Caco-2 (cell line): Measurements from ENCODE around the gene RASL11B. TPM values are rescaled to one million over a fixed set of nuclear protein-coding genes. Genes with fewer than 3 reads are reported as not detected.

Source experiments
- BruUV-seq: library from RNA; stranded (reverse); fragments of 400-500 nt; replicated peaks from 2 replicates; lab custom pipeline; 2021; lab: Mats Ljungman, UMichigan
- CTCF ChIA-PET: fragments of 300-600 bp; sonication (Branson Sonifier 250); formaldehyde crosslinking; loops from one replicate; lab custom pipeline; 2022; ENCODE audit warnings: antibody characterized with exemption; lab: Charles Lee
- POLR2A ChIA-PET: fragments of 300-600 bp; sonication (Branson Sonifier 250); formaldehyde crosslinking; loops from one replicate; lab custom pipeline; 2022; ENCODE audit warnings: antibody characterized with exemption; lab: Charles Lee
- DNase-seq, 2 experiments: peaks; one replicate each; pipeline versions ENCODE4 v3.0.0 to v3.0.0-alpha.2; 2020 to 2022
- H3K27me3 ChIP-seq: replicated peaks from 2 replicates; pipeline ENCODE4 v1.6.0; 2011; ENCODE audit warnings: low read length; ENCODE audit not compliant: control insufficient read depth, insufficient read depth
- H3K36me3 ChIP-seq: 2 replicates; pipeline ENCODE4 v1.5.1; 2011; ENCODE audit warnings: low read length; ENCODE audit not compliant: control insufficient read depth, insufficient read depth
- H3K4me1 ChIP-seq: fragments of 250-450 bp; sonication (Bioruptor Pico); 2 replicates; pipeline ENCODE4 v1.5.1; 2020; ENCODE audit warnings: mild to moderate bottlenecking
- H3K4me3 ChIP-seq: 2 replicates; pipeline ENCODE4 v1.5.1; 2011; ENCODE audit warnings: low read depth, mild to moderate bottlenecking, control low read depth, low read length
- H3K9me3 ChIP-seq: fragments of 250-450 bp; sonication (Bioruptor Pico); 2 replicates; pipeline ENCODE4 v1.5.1; 2020; ENCODE audit warnings: mild to moderate bottlenecking, moderate library complexity
- H3K27ac Mint-ChIP-seq: one replicate; pipeline ENCODE4 v1.8.0; 2022; ENCODE audit warnings: mixed read lengths; ENCODE audit not compliant: unreplicated experiment
- H3K27me3 Mint-ChIP-seq: one replicate; pipeline ENCODE4 v1.8.0; 2022; ENCODE audit warnings: mixed read lengths; ENCODE audit not compliant: insufficient read depth, unreplicated experiment
- H3K36me3 Mint-ChIP-seq: one replicate; pipeline ENCODE4 v1.8.0; 2022; ENCODE audit warnings: mild to moderate bottlenecking, mixed read lengths; ENCODE audit not compliant: insufficient read depth, unreplicated experiment
- H3K4me1 Mint-ChIP-seq: one replicate; pipeline ENCODE4 v1.8.0; 2022; ENCODE audit warnings: low read depth, mixed read lengths; ENCODE audit not compliant: unreplicated experiment
- H3K4me3 Mint-ChIP-seq: one replicate; pipeline ENCODE4 v1.8.0; 2022; ENCODE audit warnings: mild to moderate bottlenecking, moderate library complexity, mixed read lengths; ENCODE audit not compliant: unreplicated experiment
- H3K9me3 Mint-ChIP-seq: one replicate; pipeline ENCODE4 v1.8.0; 2022; ENCODE audit warnings: mixed read lengths; ENCODE audit not compliant: unreplicated experiment
- intact Hi-C: fragments of 100-400 bp; cut with micrococcal nuclease; formaldehyde crosslinking; loops from one replicate; pipeline ENCODE4 v1.10.0; 2022; ENCODE audit not compliant: unreplicated experiment
- total RNA-seq: library from RNA; stranded (reverse); gene quantifications from 2 replicates; pipeline ENCODE4 v1.2.3, GENCODE V29; 2022
- TF ChIP-seq, protein P1 (sequence below), 2 experiments: fragments of 200-600 bp in 1 of 2; IDR thresholded peaks; 1 replicate in 1 of 2; 2 replicates in 1 of 2; pipeline versions ENCODE4 v1.5.1 to v1.8.0; 2011 to 2022; ENCODE audit warnings: antibody characterized with exemption in 1 of 2, control low read depth in 1 of 2, inconsistent platforms in 1 of 2, low read depth in 1 of 2, low read length in 1 of 2, mild to moderate bottlenecking in 1 of 2, moderate library complexity in 1 of 2; ENCODE audit not compliant: insufficient read depth in 1 of 2, severe bottlenecking in 1 of 2, unreplicated experiment in 1 of 2

The RASL11B gene
- total RNA-seq, 1 experiment from 2014 or later, result 23.3 TPM

DNA sequence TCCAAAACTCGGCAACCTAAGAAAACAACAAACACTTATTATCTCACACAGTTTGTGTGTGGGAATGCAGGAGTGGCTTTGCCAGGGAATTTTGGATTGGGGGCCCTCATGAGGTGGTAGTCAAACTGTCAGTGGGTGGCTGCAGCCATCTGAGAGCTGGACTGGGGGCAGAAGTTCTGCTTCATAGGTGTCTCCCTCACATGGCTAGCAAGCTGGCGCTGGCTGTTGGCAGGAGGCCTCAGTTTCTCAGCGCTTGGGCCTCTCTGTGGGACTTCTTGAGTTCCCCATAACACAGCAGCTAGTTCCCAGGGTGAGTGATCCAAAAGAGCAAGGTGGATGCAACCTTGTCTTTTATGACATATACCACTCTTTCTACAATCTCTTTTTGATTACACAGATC is 26.0 kb upstream of the RASL11B start:
- ChIA-PET CTCF (no interaction called here), POLR2A (no interaction called here)
- Mint-ChIP-seq H3K9me3 (no peaks in the 10 kb centered on the region), H3K27me3 (no peaks in the 10 kb centered on the region), H3K27ac (no peak overlapping the region), H3K4me3 (no peak overlapping the region), H3K4me1 (peaks cover 18% of the 10 kb centered on the region), H3K36me3 (no peaks in the 10 kb centered on the region)
- intact Hi-C loops, result no loop called here
- BruUV-seq, result no TSS peak
- DNase-seq, result no peak
- H3K27me3 ChIP-seq, result no peaks in the 10 kb centered on the region
- peaks cover 20% of the 10 kb centered on the region for H3K4me1 ChIP-seq
- TF ChIP-seq, protein P1, sequence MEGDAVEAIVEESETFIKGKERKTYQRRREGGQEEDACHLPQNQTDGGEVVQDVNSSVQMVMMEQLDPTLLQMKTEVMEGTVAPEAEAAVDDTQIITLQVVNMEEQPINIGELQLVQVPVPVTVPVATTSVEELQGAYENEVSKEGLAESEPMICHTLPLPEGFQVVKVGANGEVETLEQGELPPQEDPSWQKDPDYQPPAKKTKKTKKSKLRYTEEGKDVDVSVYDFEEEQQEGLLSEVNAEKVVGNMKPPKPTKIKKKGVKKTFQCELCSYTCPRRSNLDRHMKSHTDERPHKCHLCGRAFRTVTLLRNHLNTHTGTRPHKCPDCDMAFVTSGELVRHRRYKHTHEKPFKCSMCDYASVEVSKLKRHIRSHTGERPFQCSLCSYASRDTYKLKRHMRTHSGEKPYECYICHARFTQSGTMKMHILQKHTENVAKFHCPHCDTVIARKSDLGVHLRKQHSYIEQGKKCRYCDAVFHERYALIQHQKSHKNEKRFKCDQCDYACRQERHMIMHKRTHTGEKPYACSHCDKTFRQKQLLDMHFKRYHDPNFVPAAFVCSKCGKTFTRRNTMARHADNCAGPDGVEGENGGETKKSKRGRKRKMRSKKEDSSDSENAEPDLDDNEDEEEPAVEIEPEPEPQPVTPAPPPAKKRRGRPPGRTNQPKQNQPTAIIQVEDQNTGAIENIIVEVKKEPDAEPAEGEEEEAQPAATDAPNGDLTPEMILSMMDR (IDR thresholded peaks at IDR 0.05; ENCODE audit: insufficient read depth in 1 of 2, low read depth in 1 of 2, low read length in 1 of 2, severe bottlenecking in 1 of 2, unreplicated experiment in 1 of 2), result no peak
- no peaks in the 10 kb centered on the region for H3K9me3 ChIP-seq
- H3K4me3 ChIP-seq, result no peak overlapping the region
- H3K36me3 ChIP-seq, result no peaks in the 10 kb centered on the region

DNA sequence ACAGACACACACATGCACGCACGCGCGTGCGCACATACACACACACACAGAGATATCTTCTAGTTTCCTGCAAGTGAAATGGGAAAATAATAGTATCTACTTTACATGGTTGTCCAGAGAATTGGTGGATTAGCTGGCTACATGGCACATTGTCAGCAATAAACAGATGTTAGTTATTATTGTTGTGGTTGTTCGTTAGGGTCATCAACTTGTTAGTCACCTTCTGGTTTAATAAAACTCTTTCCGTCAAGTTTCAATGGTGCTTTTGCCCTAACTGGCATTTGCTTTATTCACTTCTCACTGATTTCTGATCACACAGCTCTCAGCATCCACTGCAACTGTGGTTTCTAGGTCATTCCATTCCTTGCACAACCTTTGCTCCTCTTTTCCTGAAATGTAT is 25.4 kb upstream of the RASL11B start:
- intact Hi-C loops, result no loop called here
- Histone ChIP-seq H3K36me3 (no peaks in the 10 kb centered on the region), H3K9me3 (no peaks in the 10 kb centered on the region), H3K4me3 (no peak overlapping the region), H3K27me3 (no peaks in the 10 kb centered on the region), H3K4me1 (peaks cover 20% of the 10 kb centered on the region)
- no peaks in the 10 kb centered on the region for H3K36me3 Mint-ChIP-seq
- no peak for DNase-seq
- BruUV-seq, result no TSS peak
- H3K9me3 Mint-ChIP-seq, result no peaks in the 10 kb centered on the region
- H3K4me3 Mint-ChIP-seq, result no peak overlapping the region
- CTCF ChIA-PET, result no interaction called here
- peaks cover 18% of the 10 kb centered on the region for H3K4me1 Mint-ChIP-seq
- TF ChIP-seq, protein P1 (IDR thresholded peaks at IDR 0.05; ENCODE audit: insufficient read depth in 1 of 2, low read depth in 1 of 2, low read length in 1 of 2, severe bottlenecking in 1 of 2, unreplicated experiment in 1 of 2), result no peak
- H3K27ac Mint-ChIP-seq, result no peak overlapping the region
- no peaks in the 10 kb centered on the region for H3K27me3 Mint-ChIP-seq
- POLR2A ChIA-PET, result no interaction called here

DNA sequence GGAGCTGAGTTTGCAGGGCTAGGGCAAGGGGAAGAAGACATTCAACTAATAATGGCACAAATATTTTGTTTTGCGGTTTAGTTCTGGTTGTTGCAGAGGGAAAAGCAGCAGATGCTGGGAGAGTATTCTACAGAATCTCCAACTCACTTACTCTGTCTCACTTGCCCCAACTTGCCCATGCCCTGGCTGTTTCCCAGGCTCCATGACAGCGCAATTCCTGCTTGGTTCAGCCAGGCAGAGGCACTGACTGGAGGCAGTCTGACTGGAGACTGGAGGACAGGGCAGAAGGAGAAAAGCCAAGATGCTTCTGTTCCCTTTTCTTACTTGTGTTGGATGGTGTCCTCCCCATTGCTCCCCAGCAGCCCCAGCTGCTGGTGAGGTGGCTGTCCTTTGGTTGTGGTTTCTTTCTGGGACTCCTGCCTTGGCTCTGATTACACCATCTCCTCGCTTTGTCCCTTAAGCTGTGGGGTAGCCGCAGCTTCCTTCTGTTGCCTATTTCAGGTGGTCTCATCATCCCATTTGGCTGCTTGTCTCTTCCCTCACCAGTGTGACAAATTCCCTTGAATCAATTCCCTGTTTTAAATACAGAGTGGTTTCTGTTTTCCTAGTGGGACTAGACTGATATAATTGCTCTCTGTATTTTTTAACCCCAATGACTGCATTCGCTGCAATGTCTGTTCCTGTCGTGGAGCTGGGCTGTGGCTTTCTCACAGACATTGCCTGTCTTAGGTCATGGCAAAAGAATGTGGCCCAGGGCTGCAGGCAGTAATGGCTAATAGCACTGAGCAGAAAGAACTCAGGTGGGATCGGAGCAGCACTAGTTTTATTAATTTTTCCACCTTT is 24.2 kb upstream of the RASL11B start:
- Mint-ChIP-seq H3K27me3 (no peaks in the 10 kb centered on the region), H3K27ac (peak overlapping the region; percentile 56), H3K9me3 (no peaks in the 10 kb centered on the region), H3K4me3 (no peak overlapping the region), H3K4me1 (peaks cover 18% of the 10 kb centered on the region), H3K36me3 (no peaks in the 10 kb centered on the region)
- Histone ChIP-seq H3K36me3 (no peaks in the 10 kb centered on the region), H3K4me3 (no peak overlapping the region), H3K27me3 (no peaks in the 10 kb centered on the region), H3K4me1 (peaks cover 20% of the 10 kb centered on the region), H3K9me3 (no peaks in the 10 kb centered on the region)
- intact Hi-C loops, result no loop called here
- BruUV-seq, result no TSS peak
- DNase-seq, result peak; percentile 52 to 61
- POLR2A ChIA-PET, result interaction anchor here (0.6 to 0.9 kb wide), 2 partner anchors 22 to 115 kb away, joined by 3 to 4 read pairs; no protein-coding TSS in a partner anchor
- TF ChIP-seq, protein P1 (IDR thresholded peaks at IDR 0.05; ENCODE audit: insufficient read depth in 1 of 2, low read depth in 1 of 2, low read length in 1 of 2, severe bottlenecking in 1 of 2, unreplicated experiment in 1 of 2), result no peak
- CTCF ChIA-PET, result interaction anchor here (0.6 kb wide), 2 partner anchors 1282 to 1706 kb away, joined by 5 to 6 read pairs; no protein-coding TSS in a partner anchor
